Measurements from ENCODE around the gene EPB42. TPM values are rescaled to one million over a fixed set of nuclear protein-coding genes. Genes with fewer than 3 reads are reported as not detected.

The EPB42 gene
- total RNA-seq, 1 donor from 2014 or later: not detected

- Histone ChIP-seq H3K27me3 (no peaks in the 10 kb centered on the region), H3K27ac (no peak overlapping the region), H3K4me3 (no peak overlapping the region), H3K36me3 (no peaks in the 10 kb centered on the region), H3K4me1 (no peaks in the 10 kb centered on the region), H3K9me3 (no peaks in the 10 kb centered on the region)
- peak in 1 of 2 donors; percentile 11 for DNase-seq (ENCODE audit: low spot score in 2 of 2)
- TF ChIP-seq CTCF (IDR thresholded peaks at IDR 0.05): no peak
- intact Hi-C loops (cut with DNase I): no loop called here
Measured at GRCh38 chr15:43249236-43249635, 28.4 kb upstream of the EPB42 start.

DNA sequence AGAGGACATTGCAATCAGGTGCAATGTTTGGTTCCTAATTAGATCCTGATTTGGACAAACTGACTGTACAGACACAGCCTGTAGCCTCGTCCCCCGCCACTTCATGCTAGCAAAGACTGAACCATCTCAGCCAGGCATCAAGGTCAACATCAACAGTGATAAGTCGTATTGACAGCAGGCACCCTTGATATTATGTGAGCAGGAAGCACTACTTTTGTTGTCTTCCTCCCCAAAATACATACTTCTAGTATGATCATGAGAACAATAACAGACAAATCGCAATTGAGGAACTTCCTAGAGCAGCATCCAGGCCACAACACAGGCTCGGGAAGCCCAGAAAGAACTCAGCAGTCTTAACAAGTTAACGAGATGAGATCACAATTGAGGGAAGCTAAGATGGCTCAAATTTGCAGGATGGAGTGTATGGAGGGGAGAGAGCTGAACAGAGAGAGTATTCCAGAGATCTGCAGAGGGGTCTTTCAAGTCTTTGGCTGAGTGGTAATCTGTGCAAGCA, 25.5 kb upstream of the EPB42 start:
- H3K9me3 ChIP-seq: no peaks in the 10 kb centered on the region
- no peak for TF ChIP-seq CTCF (IDR thresholded peaks at IDR 0.05)

GRCh38 chr15:43244092-43244491, 23.3 kb upstream of the EPB42 start:
- no peaks in the 10 kb centered on the region for H3K27me3 ChIP-seq
- H3K9me3 ChIP-seq: no peaks in the 10 kb centered on the region
- peaks cover 0 to 11% of the 10 kb centered on the region in 2 donors for H3K4me1 ChIP-seq
- no peak overlapping the region for H3K4me3 ChIP-seq
- intact Hi-C loops (cut with DNase I): no loop called here
- peak in 1 of 2 donors; percentile 9 for DNase-seq (ENCODE audit: low spot score in 2 of 2)
- no peak overlapping the region for H3K27ac ChIP-seq
- TF ChIP-seq CTCF (IDR thresholded peaks at IDR 0.05): no peak
- H3K36me3 ChIP-seq: no peaks in the 10 kb centered on the region

More for the DNA sequence above, 25.5 kb upstream of the EPB42 start:
- no peak overlapping the region for H3K4me3 ChIP-seq
- H3K27me3 ChIP-seq: no peaks in the 10 kb centered on the region
- no peaks in the 10 kb centered on the region for H3K36me3 ChIP-seq
- no peak overlapping the region for H3K27ac ChIP-seq
- intact Hi-C loops (cut with DNase I): no loop called here
- peak in 1 of 2 donors; percentile 18 for DNase-seq (ENCODE audit: low spot score in 2 of 2)
- peaks cover 0 to 5% of the 10 kb centered on the region in 2 donors for H3K4me1 ChIP-seq

GRCh38 chr15:43243020-43243645, 22.3 kb upstream of the EPB42 start:
- intact Hi-C loops (cut with DNase I): no loop called here
- no peaks in the 10 kb centered on the region for H3K9me3 ChIP-seq

DNA sequence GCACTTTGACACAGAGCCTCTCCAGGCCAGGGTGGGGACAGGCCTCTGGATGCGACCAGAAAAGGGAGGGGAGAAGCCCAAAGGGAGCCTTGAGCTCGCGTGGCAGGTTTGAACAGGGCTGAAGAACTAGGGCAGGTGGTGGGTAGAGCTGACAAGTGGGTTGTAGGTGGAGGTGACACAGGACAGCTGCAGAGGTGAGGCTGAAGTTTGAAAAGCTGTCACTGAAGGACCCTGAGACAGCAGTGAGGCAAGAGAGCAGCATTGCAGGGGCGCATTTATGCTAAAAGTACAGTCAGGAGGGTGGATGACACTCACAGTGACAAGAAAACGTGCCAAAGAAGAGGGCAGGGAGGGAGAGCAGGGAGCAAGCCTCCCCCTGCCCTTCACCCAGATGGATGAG, 21.8 kb upstream of the EPB42 start:
- no peaks in the 10 kb centered on the region for H3K36me3 ChIP-seq
- no peak overlapping the region for H3K4me3 ChIP-seq
- H3K9me3 ChIP-seq: no peaks in the 10 kb centered on the region
- peak in 1 of 2 donors; percentile 21 for DNase-seq (ENCODE audit: low spot score in 2 of 2)
- no peak for TF ChIP-seq CTCF (IDR thresholded peaks at IDR 0.05)
- no peak overlapping the region for H3K27ac ChIP-seq
- peaks cover 0 to 11% of the 10 kb centered on the region in 2 donors for H3K4me1 ChIP-seq
- H3K27me3 ChIP-seq: no peaks in the 10 kb centered on the region
- intact Hi-C loops (cut with DNase I): no loop called here

More at GRCh38 chr15:43243020-43243645, 22.3 kb upstream of the EPB42 start:
- H3K27ac ChIP-seq: no peak overlapping the region
- no peak for DNase-seq (ENCODE audit: low spot score in 2 of 2)
- TF ChIP-seq CTCF (IDR thresholded peaks at IDR 0.05): no peak
- H3K36me3 ChIP-seq: no peaks in the 10 kb centered on the region
- H3K4me3 ChIP-seq: no peak overlapping the region
- no peaks in the 10 kb centered on the region for H3K27me3 ChIP-seq
- H3K4me1 ChIP-seq: peaks cover 0 to 11% of the 10 kb centered on the region in 2 donors

Data from ascending aorta (tissue), 2 donors.